HUES64 (cell line): ENCODE measurements around the gene KRT7. TPM values are rescaled to one million over a fixed set of nuclear protein-coding genes. Genes with fewer than 3 reads are reported as not detected.

Experiments used
- H3K27ac ChIP-seq: 2 replicates; pipeline ENCODE4 v1.7.0; 2013; ENCODE audit warnings: low read depth, low read length, inconsistent platforms
- H3K27me3 ChIP-seq: 2 replicates; pipeline ENCODE4 v1.6.1; 2013; ENCODE audit warnings: mild to moderate bottlenecking, low read length; ENCODE audit not compliant: insufficient read depth
- H3K36me3 ChIP-seq: 2 replicates; pipeline ENCODE4 v1.6.1; 2013; ENCODE audit warnings: mild to moderate bottlenecking, low read length; ENCODE audit not compliant: insufficient read depth
- H3K4me1 ChIP-seq: 2 replicates; pipeline ENCODE4 v1.6.1; 2013; ENCODE audit warnings: mild to moderate bottlenecking, low read length, moderate library complexity; ENCODE audit not compliant: insufficient read depth
- H3K4me3 ChIP-seq: 2 replicates; pipeline ENCODE4 v1.5.1; 2013; ENCODE audit warnings: mild to moderate bottlenecking, low read length, moderate library complexity
- H3K9ac ChIP-seq: 2 replicates; pipeline ENCODE4 v1.6.1; 2013; ENCODE audit warnings: mild to moderate bottlenecking, low read depth, low read length
- H3K9me3 ChIP-seq: 2 replicates; pipeline ENCODE4 v1.6.1; 2013; ENCODE audit warnings: low read depth, low read length; ENCODE audit not compliant: insufficient read depth
- WGBS: fragments of 150-250, 120-280 bp; methylation state at CpG from one replicate; pipeline ENCODE4 v1.1.7; 2013; ENCODE audit warnings: missing lambda C conversion rate; 5-methylcytosine and 5-hydroxymethylcytosine counted together
- polyA plus RNA-seq, 2 experiments: library from polyadenylated mRNA; stranded (reverse); fragments of 50-300 nt; gene quantifications; one replicate each; pipeline ENCODE4 v1.2.3, GENCODE V29; 2013

KRT7 gene
- polyA plus RNA-seq (2013, experiment 1 of 2) = 6.0 TPM
- 4.9 TPM for polyA plus RNA-seq (2013, experiment 2 of 2)

- Histone ChIP-seq H3K4me3 (peak within 1 kb of the TSS; percentile 55), H3K27ac (no peak within 1 kb of the TSS), H3K36me3 (no peaks in the 10 kb centered on the region), H3K9me3 (no peaks in the 10 kb centered on the region), H3K27me3 (peaks cover 47% of the 10 kb centered on the region), H3K9ac (no peak within 1 kb of the TSS), H3K4me1 (peaks cover 22% of the 10 kb centered on the region)
- 2% methylated on average over 58 of the region's 58 CpGs for WGBS
Observed at GRCh38 chr12:52232674-52233461, at the start of gene KRT7. KRT7 (plus strand) TSS chr12:52233243; CDS start chr12:52233297, 54 bp downstream.

- H3K27ac ChIP-seq = no peak overlapping the region; the same call in 1 of the 2 replicates
- no peaks in the 10 kb centered on the region for H3K9me3 ChIP-seq
- H3K27me3 ChIP-seq = no peaks in the 10 kb centered on the region
- H3K9ac ChIP-seq = 0 out of 2 replicates have a peak overlapping the region, but pooled peaks have one; percentile 25
- H3K36me3 ChIP-seq = no peaks in the 10 kb centered on the region
- peaks cover 35% of the 10 kb centered on the region for H3K4me1 ChIP-seq
- no peak overlapping the region for H3K4me3 ChIP-seq
- 76% methylated on average over 6 of the region's 6 CpGs for WGBS
Observed at GRCh38 chr12:52183544-52183910, 49.5 kb upstream of the KRT7 start.

- Histone ChIP-seq H3K27ac (no peak overlapping the region), H3K36me3 (no peaks in the 10 kb centered on the region), H3K4me1 (peaks cover 35% of the 10 kb centered on the region), H3K9ac (no peak overlapping the region), H3K9me3 (no peaks in the 10 kb centered on the region), H3K27me3 (no peaks in the 10 kb centered on the region), H3K4me3 (no peak overlapping the region)
- WGBS = 86% methylated on average over 8 of the region's 8 CpGs
Observed at GRCh38 chr12:52183971-52184370, 49.1 kb upstream of the KRT7 start.

GRCh38 chr12:52184813-52185212 lies 48.2 kb upstream of the KRT7 start:
- Histone ChIP-seq H3K9me3 (no peaks in the 10 kb centered on the region), H3K4me3 (no peak overlapping the region), H3K9ac (no peak overlapping the region), H3K27ac (no peak overlapping the region), H3K4me1 (peaks cover 35% of the 10 kb centered on the region), H3K36me3 (no peaks in the 10 kb centered on the region), H3K27me3 (no peaks in the 10 kb centered on the region)
- WGBS = 88% methylated on average over 6 of the region's 6 CpGs

- Histone ChIP-seq H3K9ac (no peak overlapping the region), H3K27ac (no peak overlapping the region), H3K36me3 (no peaks in the 10 kb centered on the region), H3K27me3 (no peaks in the 10 kb centered on the region), H3K4me3 (no peak overlapping the region), H3K4me1 (peaks cover 35% of the 10 kb centered on the region), H3K9me3 (no peaks in the 10 kb centered on the region)
- 89% methylated on average over 16 of the region's 16 CpGs for WGBS
Observed at GRCh38 chr12:52185400-52185967, 47.6 kb upstream of the KRT7 start.

GRCh38 chr12:52186118-52186840 lies 46.8 kb upstream of the KRT7 start:
- H3K9ac ChIP-seq = no peak overlapping the region
- 74% methylated on average over 8 of the region's 8 CpGs for WGBS
- no peaks in the 10 kb centered on the region for H3K36me3 ChIP-seq
- no peaks in the 10 kb centered on the region for H3K9me3 ChIP-seq
- 0 out of 2 replicates have a peak overlapping the region, but pooled peaks have one; percentile 28 for H3K27ac ChIP-seq
- no peak overlapping the region for H3K4me3 ChIP-seq
- H3K4me1 ChIP-seq = peaks cover 35% of the 10 kb centered on the region
- no peaks in the 10 kb centered on the region for H3K27me3 ChIP-seq

- Histone ChIP-seq H3K36me3 (no peaks in the 10 kb centered on the region), H3K4me1 (peaks cover 26% of the 10 kb centered on the region), H3K27me3 (no peaks in the 10 kb centered on the region), H3K9ac (no peak overlapping the region), H3K4me3 (no peak overlapping the region), H3K9me3 (no peaks in the 10 kb centered on the region), H3K27ac (no peak overlapping the region)
- 88% methylated on average over 11 of the region's 11 CpGs for WGBS
Observed at GRCh38 chr12:52187206-52187605, 45.8 kb upstream of the KRT7 start.

- Histone ChIP-seq H3K27me3 (no peaks in the 10 kb centered on the region), H3K27ac (no peak overlapping the region), H3K9me3 (no peaks in the 10 kb centered on the region), H3K4me3 (no peak overlapping the region), H3K9ac (no peak overlapping the region), H3K4me1 (peaks cover 22% of the 10 kb centered on the region), H3K36me3 (no peaks in the 10 kb centered on the region)
- WGBS = 96% methylated on average over 4 of the region's 5 CpGs
Observed at GRCh38 chr12:52187640-52188039, 45.4 kb upstream of the KRT7 start.

GRCh38 chr12:52188658-52189057 lies 44.4 kb upstream of the KRT7 start:
- WGBS = 88% methylated on average over 7 of the region's 7 CpGs
- Histone ChIP-seq H3K9ac (no peak overlapping the region), H3K4me3 (no peak overlapping the region), H3K27ac (no peak overlapping the region), H3K9me3 (no peaks in the 10 kb centered on the region), H3K27me3 (no peaks in the 10 kb centered on the region), H3K36me3 (no peaks in the 10 kb centered on the region), H3K4me1 (peaks cover 13% of the 10 kb centered on the region; the same call in 1 of the 2 replicates)

GRCh38 chr12:52189376-52190174 lies 43.5 kb upstream of the KRT7 start:
- Histone ChIP-seq H3K4me1 (peaks cover 12% of the 10 kb centered on the region; the same call in 1 of the 2 replicates), H3K27me3 (no peaks in the 10 kb centered on the region), H3K4me3 (no peak overlapping the region), H3K27ac (no peak overlapping the region), H3K36me3 (no peaks in the 10 kb centered on the region), H3K9me3 (no peaks in the 10 kb centered on the region), H3K9ac (no peak overlapping the region)
- 85% methylated on average over 3 of the region's 3 CpGs for WGBS
